DMS 273 treated with DMSO at 0.1 percent for 48 hours (cell line): ENCODE results near the gene ZIC5.
"Not testable (repeated sequence)": the region's sequence is repeated elsewhere in the genome, so short reads cannot be mapped to it uniquely, and the experiment has no call there.

Experiments used
- DNase-seq: peaks from one replicate; lab custom pipeline; 2025; lab: John Stamatoyannopoulos, UW

Gene ZIC5

DNA sequence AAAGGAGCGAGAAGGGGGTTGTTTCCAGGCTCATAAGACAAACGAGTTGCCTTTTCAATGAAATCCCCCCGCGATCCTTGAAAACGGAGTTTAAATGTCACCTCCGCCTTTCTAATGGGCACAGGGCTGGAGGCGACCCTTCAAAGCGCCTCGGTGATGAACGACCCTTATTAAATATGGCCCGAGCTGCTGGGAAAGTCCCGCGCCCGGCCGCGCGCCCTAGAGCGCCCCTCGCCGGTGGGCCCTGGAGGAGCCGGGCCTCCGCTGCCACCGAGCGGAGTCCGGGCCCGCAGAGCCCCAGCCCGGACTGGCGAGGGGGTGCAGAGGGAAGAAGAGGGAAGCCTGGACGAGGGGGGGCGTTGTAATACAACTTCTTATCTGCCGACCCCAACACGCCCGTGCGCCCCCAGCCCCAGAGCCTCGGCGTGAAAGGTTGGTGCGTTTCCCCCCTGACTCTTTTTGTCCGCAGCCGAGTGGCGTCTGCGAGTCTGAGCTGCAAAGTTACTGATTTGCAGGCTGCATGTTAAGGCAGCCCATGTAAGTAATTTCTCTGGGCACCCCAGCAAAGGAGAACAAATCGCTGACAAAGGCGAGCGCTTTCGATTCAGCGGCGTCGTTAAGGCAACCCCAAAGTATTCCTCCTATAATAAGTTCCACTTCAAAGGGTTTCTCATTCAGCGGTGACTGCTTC lies 11.9 kb downstream of the ZIC5 start:
- DNase-seq: no peak

DNA sequence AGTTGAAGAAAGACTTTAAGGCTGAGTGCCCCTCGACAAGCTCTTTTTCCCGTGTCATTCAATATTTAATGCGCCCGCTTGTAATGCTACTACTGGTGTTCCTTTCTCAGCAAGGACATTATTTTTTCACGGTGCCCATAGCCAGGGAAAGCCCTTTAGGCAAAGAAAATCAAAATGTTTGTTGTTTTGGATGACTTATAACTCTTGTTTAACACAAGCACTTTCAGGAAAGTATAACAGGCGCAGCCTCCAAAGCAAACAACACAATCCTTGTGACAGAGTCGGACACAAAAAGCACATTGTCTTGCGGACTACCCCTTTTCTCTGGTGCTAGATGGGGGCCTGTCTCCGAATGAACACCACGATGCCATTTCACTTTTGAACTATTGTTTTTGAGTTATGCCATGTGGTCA lies 12.4 kb downstream of the ZIC5 start:
- DNase-seq: no peak

- DNase-seq: no peak
These were observed 13.0 kb downstream of the ZIC5 start for GRCh38 chr13:99958406-99959126.

DNA sequence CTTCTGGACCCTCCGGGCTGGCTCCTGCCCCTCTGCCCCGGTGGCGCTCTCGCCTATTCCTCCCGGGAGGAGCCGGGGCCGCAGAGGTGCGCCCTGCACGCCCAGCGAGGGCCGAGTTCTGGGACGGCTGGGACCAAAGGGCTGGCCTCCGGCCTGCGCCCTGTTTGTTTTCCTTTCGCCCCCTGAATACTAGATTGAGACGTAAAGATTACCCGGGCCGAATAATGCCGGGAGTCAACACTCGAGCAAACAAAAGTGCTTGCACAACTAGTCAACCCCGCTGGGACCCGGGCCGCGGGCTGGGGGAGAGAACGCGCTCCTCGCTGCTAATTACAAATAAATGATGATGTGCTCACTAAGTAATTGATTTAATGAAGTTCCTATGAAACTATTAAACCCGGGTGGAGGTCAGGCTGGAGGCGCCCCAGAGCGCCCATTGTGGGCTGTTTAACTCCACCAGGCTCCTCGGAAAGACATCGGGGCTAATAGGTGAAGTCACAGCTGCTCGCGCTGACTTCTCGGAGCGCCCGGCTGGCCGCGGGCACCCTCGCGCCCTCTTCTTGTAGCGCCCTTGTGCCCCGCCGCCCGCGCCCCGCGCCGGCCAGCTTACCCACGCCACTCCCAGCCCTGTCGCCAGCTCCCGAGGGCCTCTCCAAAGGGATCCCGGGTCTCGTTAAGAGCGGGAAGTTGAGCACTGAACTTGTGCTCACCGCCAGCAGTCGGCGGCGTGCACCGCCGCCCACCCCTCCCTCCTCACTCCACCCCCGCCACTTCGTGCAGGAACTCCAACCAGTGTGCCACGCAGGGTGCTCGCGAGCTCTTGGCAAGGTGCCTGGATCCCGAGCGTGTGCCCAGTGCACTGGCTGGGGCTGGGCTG lies 14.9 kb downstream of the ZIC5 start:
- no peak for DNase-seq

- DNase-seq: no peak
These were observed 15.7 kb downstream of the ZIC5 start for GRCh38 chr13:99955747-99956472.

DNA sequence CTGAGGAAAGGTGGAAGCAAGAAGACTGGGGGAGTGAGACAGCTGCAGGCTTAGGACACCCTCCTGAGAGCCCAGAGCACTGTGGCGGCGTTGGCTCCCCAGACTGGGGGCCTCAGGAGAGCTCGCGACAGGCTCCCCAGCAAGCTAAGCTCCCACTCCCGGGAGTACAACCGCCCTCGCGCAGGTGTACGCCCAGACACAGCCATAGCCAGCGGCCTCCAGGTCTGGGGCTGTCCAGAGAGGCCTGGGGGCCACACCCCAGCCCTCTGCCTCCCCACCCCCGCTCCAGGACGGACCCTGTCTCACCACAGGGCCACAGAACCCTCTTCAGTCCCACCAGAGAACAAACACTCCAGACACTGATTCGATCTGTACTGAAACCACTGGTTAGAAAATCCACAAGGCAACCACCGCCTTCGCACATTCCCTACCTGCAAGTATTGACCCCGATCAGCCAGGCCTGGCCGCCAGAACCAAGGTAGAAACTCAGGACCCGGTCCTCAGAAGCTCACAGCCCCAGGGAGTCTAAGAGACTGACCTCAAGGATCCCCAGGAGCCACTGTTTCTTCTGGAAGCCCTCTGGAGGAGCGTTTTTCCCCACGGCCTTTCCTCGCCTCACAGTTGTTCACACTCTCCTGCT lies 16.3 kb downstream of the ZIC5 start:
- DNase-seq: no peak

GRCh38 chr13:99953138-99953755 lies 18.3 kb downstream of the ZIC5 start:
- no peak for DNase-seq

DNA sequence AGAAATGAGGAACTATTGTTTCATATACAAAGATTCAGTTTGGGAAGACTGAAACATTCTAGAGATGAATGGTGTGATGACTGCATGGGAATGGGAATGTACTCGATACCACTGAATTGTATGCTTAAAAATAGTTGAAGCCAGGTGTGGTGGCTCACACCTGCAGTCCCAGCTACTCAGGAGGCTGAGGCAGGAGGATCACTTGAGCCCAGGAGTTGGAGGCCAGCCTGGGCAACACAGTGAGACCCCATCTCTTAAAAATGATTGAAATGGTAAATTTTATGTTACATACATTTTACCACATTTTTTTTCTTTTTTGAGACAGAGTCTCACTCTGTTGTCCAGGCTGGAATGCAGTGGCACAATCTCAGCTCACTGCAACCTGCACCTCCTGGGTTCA lies 19.9 kb downstream of the ZIC5 start:
- not testable (repeated sequence) for DNase-seq

DNA sequence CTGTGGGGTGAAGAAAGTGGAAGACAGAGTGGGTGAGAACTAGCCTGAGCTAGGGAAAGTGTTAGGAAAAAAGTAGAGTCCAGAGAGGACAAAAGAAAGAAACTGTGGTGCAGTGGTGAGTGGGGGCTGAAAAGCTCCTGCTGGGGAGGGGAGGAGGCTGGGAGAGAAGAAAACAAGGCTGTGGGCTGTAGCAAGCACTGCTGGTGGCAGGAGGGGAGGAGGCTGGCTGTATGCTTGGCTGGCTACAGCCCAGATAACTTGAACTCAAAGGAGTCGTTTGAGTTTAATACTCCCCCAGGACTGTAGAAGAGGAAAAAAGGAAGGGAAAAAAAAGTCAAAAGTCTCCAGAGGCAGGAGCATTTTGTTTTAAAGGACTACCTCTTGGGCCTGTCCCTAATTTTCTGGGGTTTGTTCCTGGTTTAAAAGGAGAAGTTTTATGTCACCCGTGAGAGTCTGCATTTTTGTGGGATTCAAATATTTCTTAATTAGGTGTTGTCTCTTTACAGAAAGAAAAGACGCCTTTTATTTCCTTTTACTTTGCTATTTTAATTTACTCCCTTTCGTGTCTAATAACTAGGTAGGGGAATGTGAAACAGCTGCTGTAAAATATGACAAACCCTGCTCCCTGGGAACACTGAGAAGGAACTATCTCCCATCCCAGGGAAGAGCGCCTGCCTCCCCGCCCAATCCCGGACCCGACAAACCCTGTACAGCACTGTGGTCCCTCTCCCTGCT lies 21.7 kb downstream of the ZIC5 start:
- DNase-seq: no peak

GRCh38 chr13:99948907-99949678 lies 22.5 kb downstream of the ZIC5 start:
- no peak for DNase-seq

GRCh38 chr13:99948411-99948810 lies 23.2 kb downstream of the ZIC5 start:
- no peak for DNase-seq

DNA sequence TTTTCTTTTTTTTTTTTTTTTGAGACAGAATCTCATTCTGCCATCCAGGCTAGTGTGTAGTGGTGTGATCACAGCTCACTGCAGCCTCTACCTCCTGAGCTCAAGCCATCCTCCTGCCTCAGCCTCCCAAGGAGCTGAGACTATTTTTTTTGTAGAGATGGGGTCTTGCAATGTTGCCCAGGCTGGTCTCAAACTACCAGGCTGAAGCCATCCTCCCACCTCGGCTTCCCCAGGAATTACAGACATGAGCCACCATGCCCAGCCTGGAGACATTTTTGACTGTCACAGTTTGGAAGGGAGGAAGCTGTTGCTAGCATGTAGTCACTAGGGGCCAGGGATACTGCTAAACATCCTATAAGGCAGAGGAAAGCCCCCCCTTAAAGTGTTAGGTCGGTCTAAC lies 23.9 kb downstream of the ZIC5 start:
- DNase-seq: no peak

DNA sequence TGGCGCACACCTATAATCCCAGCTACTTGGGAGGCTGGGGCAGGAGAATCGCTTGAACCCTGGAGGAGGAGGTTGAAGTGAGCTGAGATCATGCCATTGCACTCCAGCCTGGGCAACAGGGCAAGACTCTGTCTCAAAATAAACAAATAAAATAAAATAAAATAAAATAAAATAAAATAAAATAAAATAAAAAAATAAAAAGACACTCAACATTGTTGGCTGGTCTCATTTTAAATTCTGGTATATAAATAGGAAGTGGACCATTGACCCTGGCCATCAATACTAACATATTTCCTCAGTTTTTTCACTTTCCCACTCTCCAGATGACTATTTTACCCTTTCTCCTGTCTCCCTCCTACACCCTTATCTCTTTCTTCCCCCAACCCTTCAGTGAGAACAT lies 26.1 kb downstream of the ZIC5 start:
- not testable (repeated sequence) for DNase-seq

DNA sequence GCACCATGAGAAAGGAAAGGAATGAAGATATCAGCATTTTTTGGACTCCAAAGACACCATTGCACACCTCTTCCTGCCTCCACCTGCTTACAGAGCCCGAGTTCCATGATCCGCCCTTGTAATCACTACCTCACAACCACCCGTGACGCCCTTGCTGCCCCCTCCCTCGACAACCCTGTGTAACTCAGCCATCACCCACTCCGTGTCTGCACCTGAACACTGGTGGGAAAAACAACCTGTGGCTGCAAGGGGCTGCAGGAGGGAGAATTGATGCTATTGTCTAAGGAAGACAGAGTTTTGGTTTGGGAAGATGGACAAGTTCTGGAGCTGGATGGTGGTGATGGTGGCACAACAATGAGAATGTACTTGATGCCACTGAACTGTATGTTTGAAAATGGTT lies 27.0 kb downstream of the ZIC5 start:
- DNase-seq: no peak

- no peak for DNase-seq
These were observed 27.5 kb downstream of the ZIC5 start for GRCh38 chr13:99944102-99944501.

- no peak for DNase-seq
These were observed 29.7 kb downstream of the ZIC5 start for GRCh38 chr13:99941911-99942310.

DNA sequence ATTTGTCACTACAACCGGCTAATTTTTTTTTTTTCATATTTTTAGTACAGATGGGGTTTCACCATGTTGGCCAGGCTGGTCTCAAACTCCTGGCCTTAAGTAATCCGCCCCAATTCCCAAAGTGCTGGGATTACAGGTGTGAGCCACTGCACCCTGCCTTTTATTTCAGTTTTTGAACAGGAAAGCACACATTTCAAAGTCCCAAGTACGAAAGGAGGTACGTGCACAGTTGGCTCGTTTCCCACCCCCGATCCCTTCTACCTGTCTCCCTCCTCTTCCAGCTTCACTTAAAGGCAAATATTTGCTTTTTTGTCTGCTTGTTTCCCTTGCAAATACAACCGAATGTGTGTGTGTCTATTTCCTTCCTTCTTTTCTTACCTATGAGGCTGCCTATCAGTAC lies 30.5 kb downstream of the ZIC5 start:
- no peak for DNase-seq

DNA sequence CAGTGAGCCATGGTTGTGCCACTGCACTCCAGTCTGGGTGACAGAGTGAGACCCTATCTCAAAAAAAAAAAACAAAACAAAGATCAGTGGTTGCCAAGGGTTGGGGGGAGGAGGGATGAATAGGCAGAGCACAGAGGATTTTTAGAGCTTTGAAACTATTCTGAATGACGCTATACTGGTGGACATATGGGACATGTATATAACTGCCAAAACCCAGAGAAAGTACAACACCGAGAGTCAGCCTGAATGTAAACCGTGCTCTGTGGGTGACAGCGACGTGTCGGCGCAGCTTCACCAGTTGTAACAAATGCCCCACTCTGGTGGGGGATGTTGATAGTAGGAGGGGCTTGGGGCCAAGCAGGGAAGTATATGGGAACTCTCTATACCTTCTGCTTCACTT lies 32.9 kb downstream of the ZIC5 start:
- DNase-seq: no peak

GRCh38 chr13:99935772-99936171 lies 35.8 kb downstream of the ZIC5 start:
- DNase-seq: no peak

- no peak for DNase-seq
These were observed 38.7 kb downstream of the ZIC5 start for GRCh38 chr13:99932912-99933311.
